HG02870 (cell line): ENCODE measurements around the gene DUSP2.
"Not testable (repeated sequence)": the region's sequence is repeated elsewhere in the genome, so short reads cannot be mapped to it uniquely, and the experiment has no call there.

Experiments used
- ATAC-seq: cut with Tn5 transposase; IDR thresholded peaks from one replicate; pipeline ENCODE4 v1.9.1; 2021; ENCODE audit warnings: mild to moderate bottlenecking, moderate library complexity; ENCODE audit not compliant: unreplicated experiment

Gene DUSP2

DNA sequence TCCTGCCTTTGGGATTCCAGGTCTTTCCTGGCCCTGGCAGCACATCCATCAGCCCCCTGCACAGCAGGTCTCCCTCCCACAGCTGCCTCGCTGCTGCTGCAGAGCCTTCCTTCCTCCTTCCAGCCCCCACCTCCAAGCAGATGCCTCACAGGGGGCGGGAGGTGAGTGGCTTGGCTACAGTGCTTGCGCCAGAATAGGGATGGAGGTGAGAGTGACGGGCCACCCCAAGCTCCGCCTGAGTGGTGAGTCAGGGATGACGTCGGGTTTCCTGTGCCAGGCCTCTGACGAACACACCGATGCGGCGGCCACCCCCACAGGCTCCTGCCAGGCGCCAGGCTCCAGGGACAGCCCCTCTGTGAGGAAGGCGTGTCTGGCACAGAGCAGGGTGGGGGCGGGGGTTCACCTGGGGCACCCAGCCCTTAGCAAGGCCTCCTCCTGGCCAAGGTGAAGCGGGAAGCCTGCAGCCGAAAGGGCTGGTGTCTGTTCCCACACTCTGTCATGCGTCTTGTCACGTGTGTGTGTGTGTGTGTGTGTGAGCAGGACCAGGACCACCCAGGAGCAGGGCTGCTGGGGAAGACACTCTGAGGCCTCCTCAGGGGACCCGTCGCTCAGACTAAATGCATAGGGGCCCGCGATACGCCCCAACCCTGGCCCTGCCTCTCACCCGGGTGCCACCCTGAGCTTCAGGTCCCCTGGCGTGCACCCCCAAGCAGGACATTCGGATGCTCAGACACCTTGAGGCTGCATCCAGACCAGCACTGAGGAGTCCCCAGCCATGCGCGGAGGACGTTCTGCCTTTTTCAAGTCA, 3.4 kb upstream of the DUSP2 start:
- no peak for ATAC-seq

DNA sequence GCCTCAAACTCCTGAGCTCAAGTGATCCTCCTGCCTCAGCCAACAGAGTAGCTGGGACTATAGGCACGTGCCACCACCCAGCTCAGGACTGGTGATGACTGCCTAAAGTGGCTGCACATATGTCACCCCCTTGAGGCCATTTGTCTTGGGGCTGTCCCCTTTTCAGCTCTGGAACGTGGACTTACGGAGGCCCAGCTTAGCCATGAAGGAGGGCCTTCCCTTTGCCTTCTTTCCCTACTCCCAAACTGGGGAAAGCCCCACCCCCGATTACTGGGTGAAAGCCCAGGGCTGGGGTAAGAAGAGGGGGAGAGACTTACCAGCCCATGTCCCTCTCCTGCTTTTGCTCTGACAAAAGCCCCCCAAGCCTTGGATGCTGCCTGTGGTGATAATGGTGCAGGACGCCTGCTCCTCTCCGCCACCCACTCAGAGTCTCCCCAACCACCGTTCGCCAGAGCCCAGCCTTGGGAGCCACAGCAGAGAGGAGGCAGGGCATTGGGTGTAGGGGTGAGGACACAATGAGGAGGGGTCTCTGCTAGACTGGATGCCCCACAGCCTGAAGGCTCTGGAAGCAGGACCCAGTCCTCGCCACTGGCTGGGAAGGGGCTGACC, 2.5 kb upstream of the DUSP2 start:
- no peak for ATAC-seq

DNA sequence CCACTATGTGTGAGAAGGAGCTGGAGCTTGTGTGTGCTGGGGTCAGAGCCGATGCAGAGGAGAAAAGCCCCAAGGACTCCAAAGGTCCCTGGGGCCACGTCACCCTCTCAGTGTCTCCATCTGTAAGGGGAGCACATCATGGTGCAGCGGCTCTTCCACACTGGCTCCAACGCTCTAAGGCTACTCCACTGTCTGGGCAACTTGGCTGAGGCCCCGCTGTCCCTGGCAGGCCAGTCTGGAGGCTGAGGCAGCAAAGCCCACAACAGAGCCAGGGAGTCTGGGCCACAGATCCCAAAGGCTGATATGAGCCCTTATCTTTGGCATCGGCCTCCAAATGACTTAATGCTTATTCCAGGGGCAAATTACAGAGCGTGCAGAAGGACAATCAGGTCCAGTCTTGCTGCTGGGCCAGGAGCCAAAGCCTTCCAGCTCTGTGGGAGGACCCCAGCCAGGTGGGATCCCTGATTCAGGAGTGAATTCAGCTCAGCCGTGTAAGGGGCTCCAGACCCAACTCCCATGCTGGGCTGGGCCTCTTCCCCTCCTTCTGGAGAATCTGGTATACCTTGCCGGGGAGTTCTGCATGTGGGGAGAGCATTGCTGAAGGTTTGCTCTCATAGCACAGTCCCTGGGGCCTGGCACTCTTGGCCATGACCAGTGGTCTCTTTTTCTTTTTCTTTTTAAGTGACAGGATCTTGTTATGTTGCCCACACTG, 1.8 kb upstream of the DUSP2 start:
- ATAC-seq, result no peak

DNA sequence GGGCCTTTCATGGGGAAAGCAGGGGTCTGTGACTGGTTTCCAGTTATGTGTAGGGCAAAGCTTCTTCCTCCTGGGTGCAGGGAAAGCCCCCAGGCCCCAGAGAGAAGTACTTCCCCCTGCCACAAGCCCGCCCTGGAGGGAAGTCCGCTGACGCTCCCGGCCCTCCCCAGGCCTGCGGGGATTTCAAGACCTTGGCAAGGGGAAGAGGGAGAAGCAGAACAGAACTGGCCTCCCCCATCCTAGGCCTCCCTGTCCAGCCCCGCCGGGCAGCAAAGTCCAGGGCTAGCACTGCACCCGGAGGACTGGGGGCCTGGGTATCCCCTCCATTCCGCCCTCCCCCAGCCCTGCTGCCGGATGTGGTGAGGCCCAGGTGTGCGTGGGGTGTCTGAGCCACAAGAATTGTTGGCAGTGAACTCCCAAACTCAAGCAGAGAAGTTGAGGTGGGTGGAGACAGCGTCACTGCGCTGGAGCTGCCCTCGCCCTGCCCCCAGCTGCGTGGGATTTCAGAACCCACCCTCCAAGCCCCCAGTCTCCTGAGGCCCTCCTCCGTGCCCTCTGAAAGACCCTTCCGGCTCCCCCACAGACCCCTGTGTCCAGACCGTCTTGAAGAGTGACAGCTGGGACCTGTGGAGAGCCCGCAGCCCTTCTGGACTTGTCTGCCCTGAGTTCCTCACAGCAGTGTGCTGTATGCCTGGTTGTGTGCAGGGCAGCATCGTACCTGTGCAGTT, 1.1 kb upstream of the DUSP2 start:
- peak; percentile 27 for ATAC-seq

DNA sequence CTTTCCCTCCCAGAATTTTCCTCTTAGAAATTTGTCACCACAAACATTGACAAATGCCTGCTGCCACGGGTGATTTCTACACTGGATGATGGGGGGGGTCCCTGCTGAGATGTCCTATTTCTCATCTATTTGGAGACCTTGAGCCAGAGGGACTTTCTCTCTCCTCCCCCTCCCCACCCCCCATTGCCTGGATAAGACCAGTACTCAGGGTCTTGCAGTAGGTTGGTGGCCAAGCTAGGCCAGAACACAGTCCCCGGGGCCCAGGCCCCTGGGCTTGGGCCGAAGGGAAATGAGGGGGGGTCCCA, 560 bp upstream of the DUSP2 start:
- no peak for ATAC-seq

DNA sequence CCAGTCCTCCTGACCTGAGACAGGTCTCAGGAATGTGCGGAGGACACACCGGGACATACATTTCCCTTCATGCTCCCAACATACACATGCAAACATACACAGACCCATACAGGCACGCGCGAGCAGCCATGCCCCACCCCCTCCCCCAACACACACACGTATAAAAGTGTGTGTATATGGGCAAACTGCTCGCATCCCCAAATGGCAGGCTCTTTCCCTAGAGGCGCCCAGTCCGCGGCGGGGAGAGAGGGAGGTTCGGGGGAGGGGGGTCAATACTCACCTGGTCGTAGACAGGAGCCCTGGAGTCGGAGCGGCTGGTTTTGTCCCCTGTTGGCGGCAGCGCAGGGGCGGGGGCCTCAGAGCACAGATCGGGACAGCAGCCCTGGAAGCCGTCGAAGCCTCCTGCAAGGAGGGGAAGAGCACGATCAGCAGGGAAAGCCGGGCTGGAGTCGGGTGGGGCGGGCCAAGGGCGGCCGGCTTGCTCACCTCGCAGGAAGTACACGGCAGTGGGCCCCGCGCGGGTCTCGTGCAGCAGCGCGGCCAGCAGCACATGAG, 682 bp downstream of the DUSP2 start:
- ATAC-seq, result peak; percentile 1

DNA sequence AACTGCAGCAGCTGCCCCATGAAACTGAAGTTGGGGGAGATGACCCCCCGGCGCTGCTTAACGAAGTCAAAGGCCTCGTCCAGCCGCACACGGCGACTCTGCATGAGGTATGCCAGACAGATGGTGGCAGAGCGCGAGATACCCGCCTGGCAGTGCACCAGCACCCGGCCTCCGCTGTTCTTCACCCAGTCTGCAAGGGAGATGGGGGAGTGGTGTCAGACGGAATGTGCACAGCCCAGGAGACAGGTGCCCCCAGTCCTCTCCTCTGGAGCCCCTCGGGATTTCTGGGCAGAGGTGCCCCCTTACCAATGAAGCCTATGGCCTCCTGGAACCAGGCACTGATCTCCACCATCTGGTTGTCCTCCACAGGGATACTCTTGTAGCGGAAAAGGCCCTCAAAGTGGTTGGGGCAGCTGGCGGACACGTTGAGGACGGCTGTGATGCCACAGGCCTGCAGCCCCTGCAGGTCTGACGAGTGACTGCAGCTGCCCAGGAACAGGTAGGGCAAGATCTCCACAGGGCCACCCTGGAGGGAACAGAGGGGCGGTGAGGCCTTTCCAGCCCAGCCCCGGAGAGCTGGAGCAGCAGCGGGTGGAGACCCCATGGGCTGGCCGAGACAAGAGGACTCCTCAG, 1.3 kb downstream of the DUSP2 start:
- ATAC-seq, result no peak

DNA sequence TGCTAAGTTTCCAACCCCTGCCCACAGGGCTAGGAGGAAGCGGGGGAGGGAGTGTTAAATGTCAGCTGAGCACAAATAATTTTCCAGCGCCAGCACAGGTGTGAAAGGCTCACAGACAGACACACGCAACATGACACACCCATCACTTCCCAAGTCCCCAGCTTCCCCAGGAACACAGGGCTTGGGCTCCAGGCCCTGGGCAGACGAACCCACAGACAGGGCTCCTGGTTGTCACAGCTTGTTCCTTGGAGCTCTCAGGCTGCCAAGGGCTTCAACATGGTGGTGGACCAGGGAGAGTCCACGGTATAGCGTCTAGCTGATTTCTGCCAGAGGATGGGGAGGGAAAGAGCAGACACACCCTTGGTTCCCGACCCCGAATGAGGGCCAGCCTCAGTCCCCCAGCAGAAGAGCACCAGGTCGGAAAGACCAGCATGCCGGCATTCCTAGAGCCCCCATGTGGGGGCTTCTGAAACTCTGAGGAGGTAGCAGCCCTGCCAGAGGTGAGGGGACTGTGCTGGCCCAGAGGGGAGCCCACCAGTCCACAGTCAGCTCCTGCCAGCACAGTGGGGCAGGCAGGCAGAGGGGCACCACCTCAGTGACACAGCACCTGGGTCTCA, 1.9 kb downstream of the DUSP2 start:
- ATAC-seq, result no peak

DNA sequence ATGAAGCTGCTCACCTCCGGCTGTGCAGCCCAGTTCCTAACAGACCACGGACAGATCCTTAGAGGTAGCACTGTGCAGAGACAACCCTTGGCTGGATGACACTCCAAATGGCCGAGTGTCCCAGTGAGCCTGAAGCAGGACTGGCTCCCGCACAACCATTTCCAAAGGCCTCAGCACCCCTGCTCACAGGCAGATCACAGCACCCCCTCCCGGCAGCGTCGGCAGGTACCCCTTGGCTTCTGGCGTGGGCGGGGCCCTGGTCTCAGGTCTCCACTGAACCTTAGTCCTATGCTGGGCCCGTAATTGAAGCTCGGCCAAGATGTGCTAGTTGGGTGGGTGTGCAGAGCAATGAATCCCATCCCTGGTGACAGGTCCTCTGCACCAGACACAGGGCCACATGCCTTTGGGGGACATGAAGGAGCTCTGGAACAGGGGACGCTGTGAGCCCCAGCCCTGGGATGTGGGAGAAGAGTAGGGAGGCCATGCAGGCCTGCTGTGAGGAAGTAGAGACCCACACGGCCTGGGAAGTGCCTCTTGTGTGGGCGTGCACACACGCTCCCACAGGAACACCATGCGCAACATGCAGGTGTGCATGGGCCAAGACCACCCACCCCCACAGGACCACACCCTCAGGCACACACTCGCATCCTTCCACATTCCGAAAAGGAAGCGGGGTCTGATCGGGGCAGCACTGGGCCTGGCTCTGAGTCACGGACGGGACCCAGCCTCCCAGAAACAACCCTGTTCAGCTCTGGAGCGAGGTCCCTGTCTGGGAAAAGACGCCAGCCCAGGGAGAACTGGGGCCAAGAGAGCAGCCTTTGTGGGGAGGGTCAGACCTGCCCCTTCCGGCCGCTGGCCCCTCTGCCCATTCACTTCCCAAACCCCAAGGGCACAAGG, 2.8 kb downstream of the DUSP2 start:
- ATAC-seq, result no peak

DNA sequence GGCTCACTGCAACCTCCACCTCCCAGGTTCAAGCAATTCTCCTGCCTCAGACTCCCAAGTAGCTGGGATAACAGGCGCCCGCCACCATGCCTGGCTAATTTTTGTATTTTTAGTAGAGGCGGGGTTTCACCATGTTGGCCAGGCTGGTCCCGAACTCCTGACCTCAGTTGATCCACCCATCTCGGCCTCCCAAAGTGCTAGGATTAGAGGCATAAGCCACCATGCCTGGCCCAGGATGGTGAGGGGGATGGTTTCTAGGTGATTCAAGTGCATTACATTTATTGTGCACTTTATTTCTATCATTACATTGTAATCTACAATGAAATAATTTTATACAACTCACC, 3.6 kb downstream of the DUSP2 start:
- ATAC-seq, result not testable (repeated sequence)

DNA sequence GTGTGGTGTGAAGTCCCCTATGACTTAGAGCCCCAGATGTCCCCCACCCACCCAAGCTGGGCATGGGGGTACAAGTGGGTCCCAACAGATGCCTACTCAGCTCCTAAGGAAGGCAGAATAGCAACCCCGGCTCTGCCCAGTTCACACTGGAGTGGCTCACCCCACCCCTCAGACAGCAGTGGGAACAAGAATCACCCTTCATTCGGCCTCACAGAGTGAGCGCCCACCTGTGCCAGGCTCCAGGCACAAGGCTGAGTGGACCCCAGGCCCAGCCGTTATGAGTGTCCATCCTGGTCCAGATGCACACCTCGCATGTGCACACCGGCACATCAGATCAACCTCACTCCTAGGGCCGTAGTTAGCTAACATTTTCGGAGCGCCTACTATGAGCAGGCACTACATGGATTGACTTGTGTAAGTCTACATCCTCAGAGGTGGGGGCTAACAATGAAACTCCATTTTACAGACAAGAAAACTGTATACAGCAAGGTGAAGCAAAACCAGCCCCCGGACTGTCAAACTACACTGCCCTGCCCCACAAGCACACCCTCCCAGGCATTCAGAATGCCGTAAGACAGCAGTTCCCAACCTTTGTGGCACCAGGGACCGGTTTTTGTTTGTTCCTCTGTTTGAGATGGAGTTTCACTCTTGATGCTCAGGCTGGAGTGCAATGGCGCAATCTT, 4.2 kb downstream of the DUSP2 start:
- no peak for ATAC-seq

DNA sequence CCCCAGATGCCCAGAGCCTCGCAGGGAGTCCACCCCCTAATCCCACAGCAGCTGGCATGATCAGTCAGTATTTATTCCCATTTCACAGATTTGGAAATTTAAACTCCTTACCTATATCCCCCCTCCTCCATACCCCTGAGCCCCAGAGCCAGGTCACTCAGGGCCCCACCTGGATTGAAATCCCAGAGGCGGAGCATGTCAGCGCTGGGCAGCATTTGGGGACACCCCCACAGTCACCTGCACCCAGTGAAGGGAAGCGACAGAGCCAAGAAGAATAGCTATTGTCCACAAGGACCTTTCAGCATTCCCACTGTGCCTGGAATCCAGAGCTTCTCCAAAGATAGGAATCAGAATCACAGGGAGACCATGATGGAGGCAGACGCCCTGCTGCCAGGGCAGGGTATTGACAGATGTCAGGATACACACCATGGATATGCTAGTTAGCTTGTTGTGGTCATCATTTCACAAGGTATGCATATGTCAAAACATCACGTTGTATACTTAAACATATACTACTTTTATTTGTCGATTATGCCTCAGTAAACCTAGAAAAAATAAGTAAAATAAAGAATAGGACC, 6.0 kb downstream of the DUSP2 start:
- no peak for ATAC-seq

DNA sequence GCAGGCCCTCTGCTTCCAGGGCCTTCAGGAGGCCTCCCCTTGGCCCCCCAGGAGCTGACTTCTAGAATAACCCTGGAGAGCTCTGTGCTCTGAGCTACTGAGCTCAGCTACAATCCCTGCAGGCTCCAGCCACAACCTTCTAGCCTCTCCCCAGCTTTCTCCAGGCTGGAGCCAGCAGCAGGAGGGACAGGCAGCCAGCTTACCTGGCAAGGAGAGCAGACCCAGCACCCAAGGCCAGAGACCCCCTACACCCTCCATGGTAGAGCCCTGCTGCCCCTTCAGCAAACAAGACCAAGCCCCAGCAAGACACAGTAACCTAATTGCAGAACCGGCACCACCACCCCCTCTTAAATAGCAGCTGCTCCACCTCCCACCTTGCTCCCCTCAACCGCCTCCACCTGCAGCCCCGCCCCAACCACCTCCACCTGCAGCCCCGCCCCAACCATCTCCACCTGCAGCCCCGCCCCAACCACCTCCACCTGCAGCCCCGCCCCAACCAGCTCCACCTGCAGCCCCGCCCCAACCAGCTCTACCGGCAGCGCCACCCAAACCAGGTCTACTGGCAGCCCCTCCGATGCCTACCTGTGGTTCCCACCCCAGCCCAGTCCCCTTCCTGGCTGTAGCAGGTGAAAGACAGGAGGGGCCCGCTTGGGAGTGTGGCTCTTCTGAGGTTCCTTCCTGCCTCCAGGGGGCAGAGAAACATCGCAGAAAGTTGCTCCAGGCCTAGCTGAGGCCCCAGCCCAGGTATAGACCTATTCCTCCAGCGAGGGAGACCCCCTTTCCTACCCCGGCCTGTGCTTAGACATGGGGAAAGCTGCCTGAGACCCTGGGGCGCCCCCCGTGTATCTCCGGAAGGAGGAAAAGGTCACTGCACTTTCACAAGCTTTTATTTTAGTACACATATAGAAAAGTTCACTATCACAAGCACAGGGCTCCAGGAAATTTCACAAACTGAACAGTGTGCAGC, 6.8 kb downstream of the DUSP2 start, which contains the start of gene ASTL:
Gene ASTL (minus strand): TSS at position 324 of the 967 bp plus-strand sequence. CDS start 66 bp downstream, at position 258.
- peak; percentile 34 for ATAC-seq

DNA sequence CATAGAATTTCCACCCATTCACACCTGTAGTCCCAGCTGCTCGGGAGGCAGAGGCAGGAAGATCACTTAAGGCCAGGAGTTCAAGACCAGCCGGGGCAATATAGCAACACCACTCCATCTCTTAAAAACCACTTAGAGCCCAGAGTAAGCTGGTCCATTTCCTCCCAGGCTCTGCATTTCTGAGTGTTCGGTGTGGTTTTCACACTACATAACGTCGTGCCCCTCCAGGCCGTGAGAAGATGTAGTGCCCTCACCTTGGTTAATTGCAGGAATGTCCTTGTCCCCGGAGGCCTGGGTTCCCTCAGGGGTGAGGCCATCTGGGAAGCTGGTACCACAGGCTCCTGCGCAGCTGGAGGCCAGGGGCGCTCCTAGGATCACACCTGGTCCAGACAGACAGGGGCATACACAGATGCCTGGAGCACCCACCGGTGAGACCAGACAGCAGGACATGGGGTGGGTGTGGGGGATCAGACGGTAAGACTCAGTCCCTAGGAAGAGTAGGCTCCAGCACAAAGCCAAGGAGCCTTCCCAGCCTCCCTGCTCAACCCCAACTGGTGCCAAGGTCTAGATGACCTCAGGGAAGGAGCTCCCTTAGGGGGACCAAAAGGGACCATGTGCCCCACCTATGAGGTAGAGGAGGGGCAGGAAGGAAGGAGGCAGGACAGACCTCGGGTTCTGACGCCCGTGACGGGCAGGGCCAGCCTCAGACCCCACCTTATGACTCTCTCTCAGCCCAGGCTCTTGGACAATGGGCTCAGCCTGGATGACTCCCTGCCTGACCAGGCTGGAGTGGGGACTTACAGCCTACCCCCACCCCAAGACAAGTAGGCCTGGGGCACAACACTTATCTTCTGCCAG, 7.7 kb downstream of the DUSP2 start:
- no peak for ATAC-seq

DNA sequence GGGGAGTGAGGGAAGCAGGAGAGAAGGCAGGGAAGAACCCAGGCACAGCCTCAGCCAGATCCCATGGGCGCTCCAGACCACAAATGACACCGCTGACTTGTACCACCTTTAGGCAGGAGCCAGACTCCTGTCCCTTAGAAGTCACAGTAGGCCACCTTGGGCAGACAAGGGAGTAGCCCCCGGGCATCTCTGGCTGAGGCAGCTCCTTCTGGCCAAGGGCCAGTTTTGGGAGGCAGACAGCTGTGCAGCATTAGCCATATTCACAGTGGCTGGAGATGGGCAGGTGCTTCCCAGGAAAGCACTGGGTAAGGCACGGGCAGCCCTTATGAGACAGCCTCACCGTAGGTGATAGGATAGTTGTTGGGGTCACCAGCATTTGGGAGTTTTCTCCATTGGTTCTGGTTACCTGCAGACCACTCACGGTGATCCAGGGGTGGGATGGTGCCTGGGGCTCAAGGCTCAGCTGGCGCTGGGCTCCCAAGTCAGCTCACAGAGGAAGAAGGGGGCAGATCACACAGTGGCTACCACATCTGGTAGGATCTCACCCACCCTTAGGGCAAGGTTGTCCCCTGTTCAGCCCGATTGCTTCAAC, 9.0 kb downstream of the DUSP2 start:
- ATAC-seq, result no peak

DNA sequence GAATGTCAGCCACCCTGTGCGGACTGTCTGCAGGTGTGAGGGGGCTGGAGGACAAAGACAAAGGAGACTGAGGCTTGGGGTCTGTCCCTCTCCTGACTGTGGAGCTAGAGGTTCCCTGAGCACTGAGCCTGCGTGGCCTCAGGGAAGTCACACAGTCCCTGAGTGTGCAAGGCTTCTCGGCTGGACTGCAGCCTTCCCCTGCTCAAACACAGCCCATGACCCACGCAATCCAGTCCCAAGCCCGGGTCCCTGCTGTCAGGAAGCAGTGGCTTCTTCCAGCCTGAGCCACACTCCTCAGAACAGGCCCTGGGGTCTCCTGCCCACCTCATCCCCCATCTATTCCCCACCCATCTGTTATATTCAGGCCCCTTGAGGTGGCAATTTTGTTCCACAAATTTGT, 9.6 kb downstream of the DUSP2 start:
- no peak for ATAC-seq
